NB4 (cell line): ENCODE results near the gene KLK8.

ENCODE experiments used
- POLR2A ChIP-seq: IDR thresholded peaks from 2 replicates; pipeline ENCODE4 v1.6.1; 2011; ENCODE audit warnings: mild to moderate bottlenecking; ENCODE audit not compliant: insufficient read length; ENCODE audit errors: extremely low read depth
- TF ChIP-seq, protein P1 (sequence below): IDR thresholded peaks from one replicate; pipeline ENCODE4 v1.5.1; 2012; ENCODE audit warnings: low read depth, low read length

GRCh38 chr19:51001515-51001914 lies at the start of gene KLK8:
- no peak for TF ChIP-seq POLR2A
- TF ChIP-seq, protein P1, sequence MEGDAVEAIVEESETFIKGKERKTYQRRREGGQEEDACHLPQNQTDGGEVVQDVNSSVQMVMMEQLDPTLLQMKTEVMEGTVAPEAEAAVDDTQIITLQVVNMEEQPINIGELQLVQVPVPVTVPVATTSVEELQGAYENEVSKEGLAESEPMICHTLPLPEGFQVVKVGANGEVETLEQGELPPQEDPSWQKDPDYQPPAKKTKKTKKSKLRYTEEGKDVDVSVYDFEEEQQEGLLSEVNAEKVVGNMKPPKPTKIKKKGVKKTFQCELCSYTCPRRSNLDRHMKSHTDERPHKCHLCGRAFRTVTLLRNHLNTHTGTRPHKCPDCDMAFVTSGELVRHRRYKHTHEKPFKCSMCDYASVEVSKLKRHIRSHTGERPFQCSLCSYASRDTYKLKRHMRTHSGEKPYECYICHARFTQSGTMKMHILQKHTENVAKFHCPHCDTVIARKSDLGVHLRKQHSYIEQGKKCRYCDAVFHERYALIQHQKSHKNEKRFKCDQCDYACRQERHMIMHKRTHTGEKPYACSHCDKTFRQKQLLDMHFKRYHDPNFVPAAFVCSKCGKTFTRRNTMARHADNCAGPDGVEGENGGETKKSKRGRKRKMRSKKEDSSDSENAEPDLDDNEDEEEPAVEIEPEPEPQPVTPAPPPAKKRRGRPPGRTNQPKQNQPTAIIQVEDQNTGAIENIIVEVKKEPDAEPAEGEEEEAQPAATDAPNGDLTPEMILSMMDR: no peak
